MV-4-11 (cell line): Measurements from ENCODE around the gene TAF11L10.
"Not testable (repeated sequence)": the region's sequence is repeated elsewhere in the genome, so short reads cannot be mapped to it uniquely, and the experiment has no call there.

Source experiments
- DNase-seq: peaks from one replicate; lab custom pipeline; 2025; lab: John Stamatoyannopoulos, UW

TAF11L10 gene

GRCh38 chr5:17597728-17598127 lies at the start of gene TAF11L10:
Gene TAF11L10, minus strand, starts transcription at chr5:17597828.
- not testable (repeated sequence) for DNase-seq

- no peak for DNase-seq
Measured at GRCh38 chr5:17634160-17634559, 36.5 kb upstream of the TAF11L10 start, which contains the start of gene TAF11L14. Gene TAF11L14, plus strand, starts transcription at chr5:17634460.

GRCh38 chr5:17631788-17632187 lies 34.2 kb upstream of the TAF11L10 start, which contains the start of gene TAF11L13:
Gene TAF11L13, plus strand, starts transcription at chr5:17632088.
- not testable (repeated sequence) for DNase-seq

GRCh38 chr5:17625686-17626085 lies 28.1 kb upstream of the TAF11L10 start:
- DNase-seq = no peak

GRCh38 chr5:17620627-17621026 lies 23.0 kb upstream of the TAF11L10 start:
- no peak for DNase-seq

- DNase-seq = no peak
Measured at GRCh38 chr5:17619354-17619753, 21.7 kb upstream of the TAF11L10 start.

- no peak for DNase-seq
Measured at GRCh38 chr5:17614872-17615605, 17.4 kb upstream of the TAF11L10 start.

- DNase-seq = not testable (repeated sequence)
Measured at GRCh38 chr5:17610092-17610491, 12.5 kb upstream of the TAF11L10 start, which contains the start of gene TAF11L12. Gene TAF11L12, plus strand, starts transcription at chr5:17610392.

- DNase-seq = not testable (repeated sequence)
Measured at GRCh38 chr5:17607461-17607860, 9.8 kb upstream of the TAF11L10 start.

GRCh38 chr5:17604951-17605350 lies 7.3 kb upstream of the TAF11L10 start:
- no peak for DNase-seq

GRCh38 chr5:17603880-17604279 lies 6.3 kb upstream of the TAF11L10 start, which contains the start of gene TAF11L11:
Gene TAF11L11, plus strand, starts transcription at chr5:17604183.
- DNase-seq = not testable (repeated sequence)

- not testable (repeated sequence) for DNase-seq
Measured at GRCh38 chr5:17594255-17594654, 3.4 kb downstream of the TAF11L10 start, which contains the start of gene TAF11L9. Gene TAF11L9, minus strand, starts transcription at chr5:17594394.

GRCh38 chr5:17590860-17591259 lies 6.8 kb downstream of the TAF11L10 start, which contains the start of gene TAF11L8:
Gene TAF11L8, minus strand, starts transcription at chr5:17590960.
- DNase-seq = not testable (repeated sequence)

GRCh38 chr5:17585658-17586057 lies 12.0 kb downstream of the TAF11L10 start, which contains the start of gene TAF11L7:
Gene TAF11L7, minus strand, starts transcription at chr5:17585758.
- DNase-seq = not testable (repeated sequence)
